Stimulated activated CD4-positive, alpha-beta T cell treated with anti-CD3 and anti-CD28 coated beads, Interleukin-12 subunit alpha, Interleukin-12 subunit beta, amount 100 ng/mL, for 24 hours (primary cell): ENCODE results near the gene EVL.
A peak's percentile ranks its signal among the peaks of the same experiment; 100 is the strongest.

Source experiments
- DNase-seq, 2 experiments: peaks; one replicate each; pipeline ENCODE4 v3.0.0-alpha.2; 2020; ENCODE audit warnings: low read depth in 2 of 2

Gene EVL

GRCh38 chr14:100065942-100066574 is 836 bp downstream of the EVL start:
- DNase-seq: peak; percentile 66 to 71

- DNase-seq: no peak
These were observed 1.7 kb downstream of the EVL start for GRCh38 chr14:100066962-100067361.

GRCh38 chr14:100067481-100067880 is 2.3 kb downstream of the EVL start:
- no peak for DNase-seq

- DNase-seq: peak; percentile 84 to 90
These were observed 3.0 kb downstream of the EVL start for GRCh38 chr14:100067971-100068959.

- DNase-seq: no peak
These were observed 4.1 kb downstream of the EVL start for GRCh38 chr14:100069161-100069800.

- no peak for DNase-seq
These were observed 5.1 kb downstream of the EVL start for GRCh38 chr14:100070310-100070709.

- no peak for DNase-seq
These were observed 6.3 kb downstream of the EVL start for GRCh38 chr14:100071545-100071944.

GRCh38 chr14:100072783-100073346 is 7.6 kb downstream of the EVL start:
- peak in 1 of 2 experiments; percentile 52 for DNase-seq

GRCh38 chr14:100073576-100074430 is 8.6 kb downstream of the EVL start:
- DNase-seq: no peak

GRCh38 chr14:100074431-100075100 is 9.3 kb downstream of the EVL start:
- DNase-seq: no peak

- no peak for DNase-seq
These were observed 10.5 kb downstream of the EVL start for GRCh38 chr14:100075681-100076080.

- no peak for DNase-seq
These were observed 10.9 kb downstream of the EVL start for GRCh38 chr14:100076133-100076532.

GRCh38 chr14:100076606-100077005 is 11.4 kb downstream of the EVL start:
- no peak for DNase-seq

GRCh38 chr14:100077441-100077840 is 12.2 kb downstream of the EVL start:
- no peak for DNase-seq

GRCh38 chr14:100078216-100078803 is 13.1 kb downstream of the EVL start:
- DNase-seq: no peak

- no peak for DNase-seq
These were observed 13.9 kb downstream of the EVL start for GRCh38 chr14:100078997-100079725.

- no peak for DNase-seq
These were observed 14.4 kb downstream of the EVL start for GRCh38 chr14:100079726-100080005.

- DNase-seq: no peak
These were observed 15.0 kb downstream of the EVL start for GRCh38 chr14:100080206-100080605.

- DNase-seq: no peak
These were observed 16.9 kb downstream of the EVL start for GRCh38 chr14:100081997-100082625.
